Calu3 (cell line): Measurements from ENCODE around the gene CIAPIN1. TPM values are rescaled to one million over a fixed set of nuclear protein-coding genes. Genes with fewer than 3 reads are reported as not detected.

Experiments
- BruUV-seq: library from RNA; stranded (reverse); fragments of 400-500 nt; replicated peaks from 2 replicates; lab custom pipeline; 2021; lab: Mats Ljungman, UMichigan
- CTCF ChIA-PET: fragments of 300-600 bp; sonication (Branson Sonifier 250); formaldehyde crosslinking; loops from one replicate; lab custom pipeline; 2022; ENCODE audit warnings: antibody characterized with exemption; lab: Charles Lee
- DNase-seq: peaks from one replicate; pipeline ENCODE4 v3.0.0; 2022
- H3K27ac Mint-ChIP-seq: one replicate; pipeline ENCODE4 v1.8.0; 2022; ENCODE audit warnings: mixed read lengths; ENCODE audit not compliant: unreplicated experiment
- H3K27me3 Mint-ChIP-seq: one replicate; pipeline ENCODE4 v1.8.0; 2022; ENCODE audit warnings: mixed read lengths; ENCODE audit not compliant: unreplicated experiment
- H3K36me3 Mint-ChIP-seq: one replicate; pipeline ENCODE4 v1.8.0; 2022; ENCODE audit warnings: mild to moderate bottlenecking, moderate library complexity, mixed read lengths; ENCODE audit not compliant: insufficient read depth, unreplicated experiment
- H3K4me1 Mint-ChIP-seq: one replicate; pipeline ENCODE4 v1.8.0; 2022; ENCODE audit warnings: mild to moderate bottlenecking, low read depth, mixed read lengths; ENCODE audit not compliant: unreplicated experiment
- H3K4me3 Mint-ChIP-seq: one replicate; pipeline ENCODE4 v1.8.0; 2022; ENCODE audit warnings: mild to moderate bottlenecking, low read depth, moderate library complexity, mixed read lengths; ENCODE audit not compliant: unreplicated experiment
- H3K9me3 Mint-ChIP-seq: one replicate; pipeline ENCODE4 v1.8.0; 2022; ENCODE audit warnings: low read depth, mixed read lengths; ENCODE audit not compliant: unreplicated experiment
- intact Hi-C: fragments of 100-400 bp; cut with micrococcal nuclease; formaldehyde crosslinking; loops from one replicate; pipeline ENCODE4 v1.10.0; 2022; ENCODE audit not compliant: unreplicated experiment
- total RNA-seq: library from RNA; stranded (reverse); gene quantifications from 2 replicates; pipeline ENCODE4 v1.2.3, GENCODE V29; 2022
- TF ChIP-seq, protein P1 (sequence below): fragments of 200-600 bp; IDR thresholded peaks from one replicate; pipeline ENCODE4 v1.8.0; 2022; ENCODE audit warnings: antibody characterized with exemption; ENCODE audit not compliant: unreplicated experiment

CIAPIN1 gene
- total RNA-seq, 1 experiment from 2014 or later, result 77.2 TPM

DNA sequence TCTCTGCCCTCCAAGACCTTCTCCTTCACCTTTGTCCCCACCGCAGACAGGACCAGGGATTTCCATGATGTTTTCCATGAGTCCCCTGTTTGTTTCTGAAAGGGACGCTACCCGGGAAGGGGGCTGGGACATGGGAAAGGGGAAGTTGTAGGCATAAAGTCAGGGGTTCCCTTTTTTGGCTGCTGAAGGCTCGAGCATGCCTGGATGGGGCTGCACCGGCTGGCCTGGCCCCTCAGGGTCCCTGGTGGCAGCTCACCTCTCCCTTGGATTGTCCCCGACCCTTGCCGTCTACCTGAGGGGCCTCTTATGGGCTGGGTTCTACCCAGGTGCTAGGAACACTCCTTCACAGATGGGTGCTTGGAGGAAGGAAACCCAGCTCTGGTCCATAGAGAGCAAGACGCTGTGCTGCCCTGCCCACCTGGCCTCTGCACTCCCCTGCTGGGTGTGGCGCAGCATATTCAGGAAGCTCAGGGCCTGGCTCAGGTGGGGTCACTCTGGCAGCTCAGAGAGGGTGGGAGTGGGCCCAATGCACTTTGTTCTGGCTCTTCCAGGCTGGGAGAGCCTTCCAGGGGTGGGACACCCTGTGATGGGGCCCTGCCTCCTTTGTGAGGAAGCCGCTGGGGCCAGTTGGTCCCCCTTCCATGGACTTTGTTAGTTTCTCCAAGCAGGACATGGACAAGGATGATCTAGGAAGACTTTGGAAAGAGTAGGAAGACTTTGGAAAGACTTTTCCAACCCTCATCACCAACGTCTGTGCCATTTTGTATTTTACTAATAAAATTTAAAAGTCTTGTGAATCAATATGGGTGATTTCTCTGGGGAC is 62.7 kb downstream of the CIAPIN1 start:
- no peak for DNase-seq
- H3K4me3 Mint-ChIP-seq, result no peak overlapping the region
- intact Hi-C loops, result no loop called here
- peaks cover 20% of the 10 kb centered on the region for H3K36me3 Mint-ChIP-seq
- TF ChIP-seq, protein P1, sequence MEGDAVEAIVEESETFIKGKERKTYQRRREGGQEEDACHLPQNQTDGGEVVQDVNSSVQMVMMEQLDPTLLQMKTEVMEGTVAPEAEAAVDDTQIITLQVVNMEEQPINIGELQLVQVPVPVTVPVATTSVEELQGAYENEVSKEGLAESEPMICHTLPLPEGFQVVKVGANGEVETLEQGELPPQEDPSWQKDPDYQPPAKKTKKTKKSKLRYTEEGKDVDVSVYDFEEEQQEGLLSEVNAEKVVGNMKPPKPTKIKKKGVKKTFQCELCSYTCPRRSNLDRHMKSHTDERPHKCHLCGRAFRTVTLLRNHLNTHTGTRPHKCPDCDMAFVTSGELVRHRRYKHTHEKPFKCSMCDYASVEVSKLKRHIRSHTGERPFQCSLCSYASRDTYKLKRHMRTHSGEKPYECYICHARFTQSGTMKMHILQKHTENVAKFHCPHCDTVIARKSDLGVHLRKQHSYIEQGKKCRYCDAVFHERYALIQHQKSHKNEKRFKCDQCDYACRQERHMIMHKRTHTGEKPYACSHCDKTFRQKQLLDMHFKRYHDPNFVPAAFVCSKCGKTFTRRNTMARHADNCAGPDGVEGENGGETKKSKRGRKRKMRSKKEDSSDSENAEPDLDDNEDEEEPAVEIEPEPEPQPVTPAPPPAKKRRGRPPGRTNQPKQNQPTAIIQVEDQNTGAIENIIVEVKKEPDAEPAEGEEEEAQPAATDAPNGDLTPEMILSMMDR, result no peak
- no TSS peak for BruUV-seq
- H3K27me3 Mint-ChIP-seq, result no peaks in the 10 kb centered on the region
- CTCF ChIA-PET, result no interaction called here
- no peaks in the 10 kb centered on the region for H3K9me3 Mint-ChIP-seq
- peaks cover 67% of the 10 kb centered on the region for H3K4me1 Mint-ChIP-seq
- peak overlapping the region; percentile 32 for H3K27ac Mint-ChIP-seq

DNA sequence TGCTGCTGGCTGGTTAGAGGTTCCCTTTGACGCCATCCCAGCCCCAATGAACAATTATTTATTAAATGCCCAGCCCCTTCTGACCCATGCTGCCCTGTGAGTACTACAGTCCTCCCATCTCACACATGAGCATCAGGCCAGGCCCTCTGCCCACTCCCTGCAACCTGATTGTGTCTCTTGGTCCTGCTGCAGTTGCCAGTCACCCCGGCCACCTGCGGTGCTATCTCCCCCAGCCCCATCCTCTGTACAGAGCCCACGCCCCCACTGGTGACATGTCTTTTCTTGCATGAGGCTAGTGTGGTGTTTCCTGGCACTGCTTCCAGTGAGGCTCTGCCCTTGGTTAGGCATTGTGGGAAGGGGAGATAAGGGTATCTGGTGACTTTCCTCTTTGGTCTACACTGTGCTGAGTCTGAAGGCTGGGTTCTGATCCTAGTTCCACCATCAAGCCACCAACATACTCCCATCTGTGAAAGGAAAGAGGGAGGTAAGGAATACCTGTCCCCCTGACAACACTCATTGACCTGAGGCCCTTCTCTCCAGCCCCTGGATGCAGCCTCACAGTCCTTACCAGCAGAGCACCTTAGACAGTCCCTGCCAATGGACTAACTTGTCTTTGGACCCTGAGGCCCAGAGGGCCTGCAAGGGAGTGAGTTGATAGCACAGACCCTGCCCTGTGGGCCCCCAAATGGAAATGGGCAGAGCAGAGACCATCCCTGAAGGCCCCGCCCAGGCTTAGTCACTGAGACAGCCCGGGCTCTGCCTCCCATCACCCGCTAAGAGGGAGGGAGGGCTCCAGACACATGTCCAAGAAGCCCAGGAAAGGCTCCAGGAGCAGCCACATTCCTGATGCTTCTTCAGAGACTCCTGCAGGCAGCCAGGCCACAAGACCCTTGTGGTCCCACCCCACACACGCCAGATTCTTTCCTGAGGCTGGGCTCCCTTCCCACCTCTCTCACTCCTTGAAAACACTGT is 63.6 kb downstream of the CIAPIN1 start:
- peak; percentile 49 for DNase-seq
- TSS peak; percentile 30 for BruUV-seq
- Mint-ChIP-seq H3K4me3 (no peak overlapping the region), H3K27me3 (no peaks in the 10 kb centered on the region), H3K9me3 (no peaks in the 10 kb centered on the region), H3K27ac (peak overlapping the region; percentile 32), H3K36me3 (peaks cover 23% of the 10 kb centered on the region), H3K4me1 (peaks cover 66% of the 10 kb centered on the region)
- intact Hi-C loops, result no loop called here
- TF ChIP-seq, protein P1, result no peak
- CTCF ChIA-PET, result no interaction called here

DNA sequence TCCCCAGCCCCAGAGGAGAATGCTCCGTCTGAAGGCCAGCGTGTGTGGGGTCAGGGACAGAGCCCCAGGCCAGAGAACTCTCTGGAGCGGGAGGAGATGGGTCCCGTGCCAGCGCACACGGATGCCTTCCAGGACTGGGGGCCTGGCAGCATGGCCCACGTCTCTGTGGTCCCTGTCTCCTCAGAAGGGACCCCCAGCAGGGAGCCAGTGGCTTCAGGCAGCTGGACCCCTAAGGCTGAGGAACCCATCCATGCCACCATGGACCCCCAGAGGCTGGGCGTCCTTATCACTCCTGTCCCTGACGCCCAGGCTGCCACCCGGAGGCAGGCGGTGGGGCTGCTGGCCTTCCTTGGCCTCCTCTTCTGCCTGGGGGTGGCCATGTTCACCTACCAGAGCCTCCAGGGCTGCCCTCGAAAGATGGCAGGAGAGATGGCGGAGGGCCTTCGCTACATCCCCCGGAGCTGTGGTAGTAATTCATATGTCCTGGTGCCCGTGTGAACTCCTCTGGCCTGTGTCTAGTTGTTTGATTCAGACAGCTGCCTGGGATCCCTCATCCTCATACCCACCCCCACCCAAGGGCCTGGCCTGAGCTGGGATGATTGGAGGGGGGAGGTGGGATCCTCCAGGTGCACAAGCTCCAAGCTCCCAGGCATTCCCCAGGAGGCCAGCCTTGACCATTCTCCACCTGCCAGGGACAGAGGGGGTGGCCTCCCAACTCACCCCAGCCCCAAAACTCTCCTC is 64.5 kb downstream of the CIAPIN1 start:
- H3K27ac Mint-ChIP-seq, result no peak overlapping the region
- no peak for DNase-seq
- intact Hi-C loops, result no loop called here
- H3K4me1 Mint-ChIP-seq, result peaks cover 66% of the 10 kb centered on the region
- TF ChIP-seq, protein P1, result peak; percentile 27
- H3K9me3 Mint-ChIP-seq, result no peaks in the 10 kb centered on the region
- no peak overlapping the region for H3K4me3 Mint-ChIP-seq
- CTCF ChIA-PET, result no interaction called here
- BruUV-seq, result no TSS peak
- H3K36me3 Mint-ChIP-seq, result peaks cover 26% of the 10 kb centered on the region
- no peaks in the 10 kb centered on the region for H3K27me3 Mint-ChIP-seq
